DOHH2 (cell line): Measurements from ENCODE around the gene GABRE.

Experiments
- CTCF ChIP-seq: fragments of 200-600 bp; sonication (generic); IDR thresholded peaks from one replicate; pipeline ENCODE4 v1.5.1; 2014; ENCODE audit warnings: antibody characterized with exemption, mild to moderate bottlenecking, low read depth, low read length; ENCODE audit not compliant: poor library complexity, severe bottlenecking
- EZH2phosphoT487 ChIP-seq: fragments of 200-600 bp; sonication (generic); IDR thresholded peaks from 2 replicates; pipeline ENCODE4 v1.6.1; 2017; ENCODE audit warnings: borderline replicate concordance, mild to moderate bottlenecking, antibody characterized with exemption, low read length, moderate library complexity, mixed read lengths

- TF ChIP-seq CTCF (no peak), EZH2phosphoT487 (no peak)
These were observed 46.4 kb upstream of the GABRE start for GRCh38 chrX:152020888-152021287.
